Smooth muscle cell (in vitro differentiated cells): Measurements from ENCODE around the gene NRDC. TPM values are rescaled to one million over a fixed set of nuclear protein-coding genes. Genes with fewer than 3 reads are reported as not detected.
A peak's percentile ranks its signal among the peaks of the same experiment; 100 is the strongest.

Source experiments
- DNase-seq: peaks from one replicate; lab custom pipeline; 2025; ENCODE audit not compliant: unreplicated experiment; lab: John Stamatoyannopoulos, UW
- H2AFZ ChIP-seq: fragments of 200-600 bp; sonication (generic); 2 replicates; pipeline ENCODE4 v1.6.0; 2016; ENCODE audit warnings: antibody characterized with exemption, low read depth, mild to moderate bottlenecking
- H3F3A ChIP-seq: fragments of 200-600 bp; sonication (generic); 2 replicates; pipeline ENCODE4 v1.6.0; 2017; ENCODE audit warnings: antibody characterized with exemption, low read depth
- H3K27ac ChIP-seq: fragments of 200-600 bp; sonication (generic); 2 replicates; pipeline ENCODE4 v1.5.1; 2016; ENCODE audit warnings: low read depth, mild to moderate bottlenecking
- H3K27me3 ChIP-seq: fragments of 200-600 bp; sonication (generic); 2 replicates; pipeline ENCODE4 v1.6.1; 2016; ENCODE audit warnings: low read depth, mild to moderate bottlenecking
- H3K36me3 ChIP-seq: fragments of 200-600 bp; sonication (generic); 2 replicates; pipeline ENCODE4 v1.5.1; 2016; ENCODE audit warnings: low read depth
- H3K4me1 ChIP-seq: fragments of 200-600 bp; sonication (generic); 2 replicates; pipeline ENCODE4 v1.5.1; 2016; ENCODE audit warnings: low read depth
- H3K4me2 ChIP-seq: fragments of 200-600 bp; sonication (generic); 2 replicates; pipeline ENCODE4 v1.6.0; 2016; ENCODE audit warnings: mild to moderate bottlenecking
- H3K4me3 ChIP-seq: fragments of 200-600 bp; sonication (generic); 2 replicates; pipeline ENCODE4 v1.5.1; 2016; ENCODE audit warnings: mild to moderate bottlenecking
- H3K79me2 ChIP-seq: fragments of 200-600 bp; sonication (generic); 2 replicates; pipeline ENCODE4 v1.6.0; 2016; ENCODE audit warnings: low read depth, mild to moderate bottlenecking
- H3K9ac ChIP-seq: fragments of 200-600 bp; sonication (generic); 2 replicates; pipeline ENCODE4 v1.6.0; 2016; ENCODE audit warnings: low read depth
- H3K9me3 ChIP-seq: fragments of 200-600 bp; sonication (generic); replicated peaks from 2 replicates; pipeline ENCODE4 v1.5.1; 2016; ENCODE audit warnings: low read depth
- H4K20me1 ChIP-seq: fragments of 200-600 bp; sonication (generic); 2 replicates; pipeline ENCODE4 v1.6.0; 2016; ENCODE audit warnings: low read depth
- WGBS: methylation state at CpG from one replicate; pipeline ENCODE4 v1.1.7; 2016; ENCODE audit warnings: low lambda C conversion rate; 5-methylcytosine and 5-hydroxymethylcytosine counted together
- polyA plus RNA-seq: library from polyadenylated mRNA; unstranded; fragments of >200 nt; fragmentation: Nextera tagmentation; extraction: Ambion mirVana; gene quantifications from 2 replicates; pipeline ENCODE4 v1.2.1, GENCODE V29; 2016
- total RNA-seq: library from RNA; depleted of rRNA; stranded (reverse); fragments of >200 nt; gene quantifications from 2 replicates; pipeline ENCODE4 v1.2.3, GENCODE V29; 2014
- TF ChIP-seq, protein P1 (sequence below): fragments of 200-600 bp; sonication (generic); IDR thresholded peaks from 2 replicates; pipeline ENCODE4 v1.5.1; 2017; ENCODE audit warnings: borderline replicate concordance, mild to moderate bottlenecking, antibody characterized with exemption; ENCODE audit not compliant: insufficient read depth, poor library complexity, severe bottlenecking

Gene NRDC
- total and polyA plus RNA-seq, 2 experiments from 2014 or later: 81.5 to 96.1 TPM

DNA sequence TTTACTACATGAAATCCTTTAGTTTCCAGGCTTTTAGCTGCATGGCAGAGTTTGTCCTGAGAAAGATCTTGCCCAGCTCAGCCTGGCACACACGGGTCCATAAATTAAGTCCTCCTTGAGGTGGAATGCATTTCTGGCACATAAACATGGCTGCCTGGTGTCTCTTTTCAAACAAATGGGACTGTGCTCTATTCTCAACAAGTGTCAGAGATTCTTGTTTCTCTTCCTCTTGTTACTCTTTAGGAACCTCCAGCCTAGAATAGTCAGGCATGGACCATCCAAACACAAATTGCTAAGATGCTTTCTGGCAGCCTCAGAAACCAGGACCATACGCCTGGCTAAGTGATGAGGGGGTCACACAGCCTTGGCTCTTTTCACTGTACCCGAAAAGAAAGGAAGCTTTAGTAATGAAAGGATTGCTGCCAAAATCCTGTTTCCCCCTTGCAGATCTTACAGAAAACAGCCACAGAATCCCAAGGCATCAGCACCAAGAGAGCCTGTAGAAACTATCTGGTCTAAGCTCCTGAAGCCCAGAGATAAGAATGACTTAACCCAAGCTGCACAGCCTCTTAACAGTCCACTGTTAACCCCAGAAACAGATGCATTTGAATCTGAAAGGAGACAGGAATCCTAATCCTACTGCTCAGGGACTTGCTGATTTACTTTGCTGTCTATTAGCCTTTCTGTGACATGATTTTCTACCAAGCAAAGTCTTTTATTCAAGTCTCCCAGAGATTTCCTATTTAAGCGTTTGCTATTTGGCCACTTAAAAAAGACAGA is 31.9 kb upstream of the NRDC start:
- Histone ChIP-seq H3K36me3 (no peaks in the 10 kb centered on the region), H3K4me2 (peak overlapping the region; percentile 11), H2AFZ (no peak overlapping the region), H3K27ac (no peak overlapping the region), H3K9ac (no peak overlapping the region), H4K20me1 (no peaks in the 10 kb centered on the region), H3K79me2 (no peaks in the 10 kb centered on the region), H3K4me1 (peaks cover 6% of the 10 kb centered on the region), H3K27me3 (no peaks in the 10 kb centered on the region), H3K4me3 (no peak overlapping the region), H3K9me3 (no peaks in the 10 kb centered on the region), H3F3A (no peaks in the 10 kb centered on the region)
- TF ChIP-seq, protein P1, sequence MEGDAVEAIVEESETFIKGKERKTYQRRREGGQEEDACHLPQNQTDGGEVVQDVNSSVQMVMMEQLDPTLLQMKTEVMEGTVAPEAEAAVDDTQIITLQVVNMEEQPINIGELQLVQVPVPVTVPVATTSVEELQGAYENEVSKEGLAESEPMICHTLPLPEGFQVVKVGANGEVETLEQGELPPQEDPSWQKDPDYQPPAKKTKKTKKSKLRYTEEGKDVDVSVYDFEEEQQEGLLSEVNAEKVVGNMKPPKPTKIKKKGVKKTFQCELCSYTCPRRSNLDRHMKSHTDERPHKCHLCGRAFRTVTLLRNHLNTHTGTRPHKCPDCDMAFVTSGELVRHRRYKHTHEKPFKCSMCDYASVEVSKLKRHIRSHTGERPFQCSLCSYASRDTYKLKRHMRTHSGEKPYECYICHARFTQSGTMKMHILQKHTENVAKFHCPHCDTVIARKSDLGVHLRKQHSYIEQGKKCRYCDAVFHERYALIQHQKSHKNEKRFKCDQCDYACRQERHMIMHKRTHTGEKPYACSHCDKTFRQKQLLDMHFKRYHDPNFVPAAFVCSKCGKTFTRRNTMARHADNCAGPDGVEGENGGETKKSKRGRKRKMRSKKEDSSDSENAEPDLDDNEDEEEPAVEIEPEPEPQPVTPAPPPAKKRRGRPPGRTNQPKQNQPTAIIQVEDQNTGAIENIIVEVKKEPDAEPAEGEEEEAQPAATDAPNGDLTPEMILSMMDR: no peak
- WGBS: 60% methylated on average over 4 of the region's 4 CpGs
- DNase-seq: no peak

DNA sequence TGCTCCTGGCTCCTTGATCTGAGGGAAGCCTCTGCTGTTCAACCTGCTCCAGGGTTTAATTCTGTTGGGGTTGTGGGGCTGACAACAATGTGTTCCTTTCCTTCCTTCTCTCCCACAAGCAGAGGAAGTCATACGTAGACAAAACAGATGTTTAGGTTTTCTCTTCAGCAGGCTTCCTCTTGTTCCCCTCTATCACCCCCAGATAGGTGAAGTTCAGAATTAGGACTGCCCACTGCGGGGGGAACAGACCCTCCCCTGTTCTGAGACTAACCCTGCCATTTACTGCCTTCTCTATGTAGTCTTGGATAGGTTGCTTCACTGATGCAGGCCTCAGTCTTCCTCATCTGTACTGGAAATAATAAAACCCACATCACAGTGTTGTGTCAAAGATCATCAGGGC is 30.0 kb upstream of the NRDC start:
- Histone ChIP-seq H3K27me3 (no peaks in the 10 kb centered on the region), H3K9ac (no peak overlapping the region), H3K4me3 (no peak overlapping the region), H3K4me1 (peaks cover 6% of the 10 kb centered on the region), H3F3A (no peaks in the 10 kb centered on the region), H3K4me2 (no peak overlapping the region), H3K27ac (no peak overlapping the region), H3K9me3 (no peaks in the 10 kb centered on the region), H3K36me3 (no peaks in the 10 kb centered on the region), H4K20me1 (no peaks in the 10 kb centered on the region), H2AFZ (no peak overlapping the region), H3K79me2 (no peaks in the 10 kb centered on the region)
- DNase-seq: no peak
- TF ChIP-seq, protein P1: no peak
- WGBS: 97% methylated on average over 2 of the region's 2 CpGs

DNA sequence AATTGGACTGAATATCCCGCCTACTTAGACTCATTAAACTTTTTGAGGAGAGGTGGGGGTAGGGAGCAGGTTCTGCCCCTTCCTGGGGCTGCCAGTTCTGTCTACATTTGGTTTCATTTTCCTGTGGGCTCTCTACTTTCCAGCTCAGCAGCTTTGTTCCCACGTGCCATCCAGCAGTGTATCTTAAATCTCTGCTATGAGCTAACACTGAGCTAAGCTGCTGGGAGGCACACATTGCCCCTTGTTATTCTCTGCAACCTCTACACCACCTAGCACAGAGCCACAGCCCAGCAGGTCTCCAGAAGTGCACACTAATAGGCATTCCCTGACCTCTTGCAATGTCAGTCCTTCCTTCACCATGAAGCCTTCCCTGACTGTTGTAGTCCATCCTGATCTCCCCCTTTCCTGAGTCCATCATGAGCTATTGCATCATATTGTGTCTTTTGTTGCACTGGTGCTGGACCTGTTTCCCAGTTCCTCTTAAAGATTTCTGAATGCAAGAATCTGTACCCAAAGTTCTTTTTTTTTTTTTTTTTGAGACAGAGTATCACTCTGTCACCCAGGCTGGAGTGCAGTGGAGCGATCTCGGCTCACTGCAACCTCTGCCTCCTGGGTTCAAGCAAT is 28.7 kb upstream of the NRDC start:
- Histone ChIP-seq H3F3A (no peaks in the 10 kb centered on the region), H3K27ac (no peak overlapping the region), H3K27me3 (no peaks in the 10 kb centered on the region), H2AFZ (no peak overlapping the region), H3K9me3 (no peaks in the 10 kb centered on the region), H4K20me1 (no peaks in the 10 kb centered on the region), H3K9ac (no peak overlapping the region), H3K36me3 (no peaks in the 10 kb centered on the region), H3K4me3 (no peak overlapping the region), H3K4me2 (no peak overlapping the region), H3K4me1 (peaks cover 6% of the 10 kb centered on the region), H3K79me2 (no peaks in the 10 kb centered on the region)
- WGBS: 73% methylated on average over 4 of the region's 4 CpGs
- TF ChIP-seq, protein P1: no peak
- DNase-seq: no peak
